ENCODE measurements around the gene PDE9A. TPM values are rescaled to one million over a fixed set of nuclear protein-coding genes. Genes with fewer than 3 reads are reported as not detected.

Gene PDE9A
- polyA plus RNA-seq, 4 donors = 36.2 to 41.7 (median 37.7) TPM

DNA sequence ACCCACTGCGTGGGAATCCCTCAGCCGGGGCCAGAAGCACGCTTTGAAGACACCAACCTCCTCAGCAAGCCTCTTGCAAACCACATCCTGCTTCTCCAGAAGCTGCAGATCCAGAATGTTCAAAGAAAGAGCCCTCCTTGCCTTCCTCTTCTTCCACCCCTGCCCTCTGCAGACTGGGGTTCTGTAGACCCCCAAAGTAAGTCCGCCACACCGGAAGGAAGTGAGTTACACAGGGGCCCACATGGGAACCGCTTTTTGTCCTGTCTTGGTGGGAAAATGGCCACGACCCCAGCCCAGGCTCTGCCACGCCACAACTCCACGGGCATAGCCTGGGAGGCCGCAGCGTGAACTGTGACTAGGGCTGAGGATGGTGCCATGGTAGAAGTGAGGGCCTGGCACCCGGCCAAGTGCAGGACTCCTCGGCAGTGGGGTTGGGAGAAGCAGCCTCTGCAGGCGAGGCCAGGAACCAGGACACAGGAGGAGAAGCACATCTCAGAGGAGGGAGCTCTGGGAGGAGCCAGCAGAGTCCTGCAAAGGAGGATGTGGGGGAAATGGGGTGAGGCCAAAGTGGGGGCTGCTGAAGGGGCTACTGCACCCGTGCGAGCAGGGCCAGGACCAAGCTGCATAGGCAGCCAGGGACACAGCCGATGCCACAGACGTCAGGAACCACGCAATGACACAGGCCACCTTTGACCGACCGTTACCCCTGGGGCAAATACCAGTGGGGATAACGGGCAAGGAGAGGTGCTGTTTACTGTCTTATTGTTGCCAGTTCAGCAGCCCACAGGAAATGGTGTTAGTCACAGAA, 30.9 kb downstream of the PDE9A start:
- no peak for DNase-seq (ENCODE audit: low read depth in 4 of 4, low spot score in 3 of 4)

DNA sequence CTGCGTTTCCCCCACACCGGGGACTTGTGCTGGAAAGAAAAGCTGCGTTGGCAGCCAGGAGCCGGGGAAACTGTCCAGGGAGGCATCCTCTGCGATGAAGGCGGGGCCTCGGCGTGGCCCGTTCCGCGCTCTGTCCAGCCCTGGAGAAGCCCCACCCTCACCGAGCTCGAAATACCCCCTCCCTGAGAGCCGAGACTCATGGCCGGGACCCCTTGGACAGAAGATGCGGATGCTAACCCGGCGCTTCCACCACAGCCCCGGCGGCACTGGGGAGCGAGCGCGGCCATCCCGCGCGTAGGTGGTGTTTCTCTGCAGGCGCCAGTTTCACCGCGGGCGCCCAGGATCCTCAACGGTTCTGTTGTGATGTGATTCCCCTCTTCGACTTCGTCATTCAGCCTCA, 31.6 kb downstream of the PDE9A start:
- no peak for DNase-seq (ENCODE audit: low read depth in 4 of 4, low spot score in 3 of 4)

DNA sequence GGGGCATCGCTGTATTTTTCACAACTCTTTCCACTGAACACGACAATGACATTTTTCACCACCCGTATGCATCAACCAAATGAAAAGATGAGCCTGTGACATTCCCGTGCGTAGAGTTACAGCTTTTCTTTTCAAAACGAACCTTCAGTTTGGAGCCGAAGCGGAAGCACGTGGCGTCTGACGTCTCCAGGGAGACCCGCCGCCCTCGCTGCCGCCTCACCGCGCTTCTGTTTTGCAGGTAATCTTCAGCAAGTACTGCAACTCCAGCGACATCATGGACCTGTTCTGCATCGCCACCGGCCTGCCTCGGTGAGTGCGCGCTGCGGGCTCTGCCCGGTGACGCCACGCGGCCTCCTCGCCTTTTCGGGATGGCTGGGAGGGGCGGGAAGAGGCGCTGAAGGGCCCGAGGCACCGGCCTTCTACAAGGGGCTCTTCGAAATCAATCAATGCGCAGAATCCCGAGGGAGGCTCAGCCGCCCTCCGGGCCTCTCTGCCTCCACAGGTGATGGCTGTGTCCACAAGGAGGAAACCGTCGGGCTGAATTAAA, 32.6 kb downstream of the PDE9A start:
- no peak for DNase-seq (ENCODE audit: low read depth in 4 of 4, low spot score in 3 of 4)

DNA sequence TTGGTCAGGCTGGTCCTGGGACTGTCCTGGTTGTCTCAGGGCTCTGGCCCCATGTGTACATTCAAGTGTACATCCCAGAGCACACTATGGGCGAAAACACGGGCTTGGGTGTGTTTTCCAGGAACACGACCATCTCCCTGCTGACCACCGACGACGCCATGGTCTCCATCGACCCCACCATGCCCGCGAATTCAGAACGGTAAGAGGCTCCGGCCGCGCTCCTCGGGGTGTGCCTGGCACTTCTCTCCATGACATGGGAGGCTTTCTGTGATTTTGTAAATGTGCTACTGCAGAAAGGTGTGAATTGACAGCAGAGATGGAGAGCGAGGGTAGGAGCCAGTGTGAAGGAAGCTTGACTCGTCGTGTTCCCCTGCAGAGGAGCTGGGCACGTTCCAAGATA, 34.4 kb downstream of the PDE9A start:
- no peak for DNase-seq (ENCODE audit: low read depth in 4 of 4, low spot score in 3 of 4)

DNA sequence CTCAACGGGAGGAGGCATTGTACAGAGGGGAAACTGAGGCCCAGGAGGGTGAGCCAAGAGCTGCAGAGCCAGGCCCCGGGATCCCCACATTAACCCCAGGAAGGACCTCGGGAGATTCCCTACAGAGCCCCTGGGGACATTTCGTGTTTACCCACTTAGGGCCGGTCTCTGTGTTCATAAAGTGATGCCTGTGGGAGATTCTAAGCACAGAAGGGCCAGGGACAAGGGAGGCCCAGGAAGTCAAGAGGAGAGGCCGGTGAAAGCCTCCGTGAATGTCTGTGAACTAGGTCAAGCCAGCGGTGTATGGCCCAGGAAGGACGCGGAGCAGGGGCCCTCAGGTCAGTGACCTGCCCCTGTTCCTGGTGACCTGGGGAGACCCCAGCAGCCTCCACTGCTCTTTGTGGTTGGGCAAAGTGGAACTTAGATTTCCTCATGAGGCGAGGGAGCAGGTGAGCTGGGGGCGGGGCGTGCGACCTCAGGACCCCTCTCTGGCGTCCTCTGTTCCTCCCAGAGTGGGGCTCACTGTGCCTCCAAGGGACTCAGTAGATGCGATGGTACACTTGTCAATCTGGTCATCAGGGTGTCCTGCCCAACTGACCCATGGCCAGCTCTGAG, 34.9 kb downstream of the PDE9A start:
- no peak for DNase-seq (ENCODE audit: low read depth in 4 of 4, low spot score in 3 of 4)

DNA sequence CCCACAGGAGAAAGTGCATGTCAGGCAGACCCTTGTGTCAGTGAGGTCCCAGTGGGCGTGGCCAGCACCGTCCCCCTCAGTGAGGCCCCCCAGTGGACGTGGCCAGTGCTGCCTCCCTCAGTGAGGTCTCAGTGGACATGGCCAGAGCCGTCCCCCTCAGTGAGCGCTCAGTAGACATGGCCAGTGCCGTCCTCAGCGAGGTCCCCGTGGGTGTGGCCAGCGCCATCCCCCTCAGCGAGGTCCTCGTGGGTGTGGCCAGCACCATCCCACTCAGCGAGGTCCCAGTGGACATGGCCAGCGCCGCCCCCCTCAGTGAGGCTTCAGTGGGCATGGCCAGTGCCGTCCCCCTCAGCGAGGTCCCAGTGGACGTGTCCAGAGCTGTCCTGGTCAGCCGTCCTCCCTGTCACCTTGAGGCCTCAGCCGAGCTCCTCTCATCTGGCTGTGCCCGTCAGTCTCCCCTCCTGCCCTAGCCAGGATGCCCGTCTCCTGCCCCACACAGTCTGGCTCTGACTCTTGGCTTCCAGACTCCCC, 35.5 kb downstream of the PDE9A start:
- DNase-seq (ENCODE audit: low read depth in 4 of 4, low spot score in 3 of 4) = no peak

DNA sequence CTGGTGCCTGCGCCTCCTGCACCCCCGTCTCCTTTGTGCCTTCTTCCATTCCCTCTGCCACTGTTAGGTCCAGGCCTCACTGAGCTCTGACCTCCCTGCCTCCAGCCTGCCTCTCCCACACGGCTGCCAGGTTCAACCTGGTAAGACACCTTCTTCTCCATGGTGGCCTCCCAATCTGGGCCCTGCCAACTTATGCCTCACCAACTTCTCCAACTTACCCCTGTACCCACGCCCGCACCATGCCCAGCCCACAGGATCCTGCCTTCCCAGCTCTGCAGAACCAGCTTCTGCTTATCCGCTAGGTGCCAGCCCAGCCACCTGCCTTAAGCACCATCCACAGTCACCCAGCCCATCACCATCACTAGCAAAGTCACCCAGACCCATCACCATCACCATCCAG, 37.2 kb downstream of the PDE9A start:
- DNase-seq (ENCODE audit: low read depth in 4 of 4, low spot score in 3 of 4) = no peak

DNA sequence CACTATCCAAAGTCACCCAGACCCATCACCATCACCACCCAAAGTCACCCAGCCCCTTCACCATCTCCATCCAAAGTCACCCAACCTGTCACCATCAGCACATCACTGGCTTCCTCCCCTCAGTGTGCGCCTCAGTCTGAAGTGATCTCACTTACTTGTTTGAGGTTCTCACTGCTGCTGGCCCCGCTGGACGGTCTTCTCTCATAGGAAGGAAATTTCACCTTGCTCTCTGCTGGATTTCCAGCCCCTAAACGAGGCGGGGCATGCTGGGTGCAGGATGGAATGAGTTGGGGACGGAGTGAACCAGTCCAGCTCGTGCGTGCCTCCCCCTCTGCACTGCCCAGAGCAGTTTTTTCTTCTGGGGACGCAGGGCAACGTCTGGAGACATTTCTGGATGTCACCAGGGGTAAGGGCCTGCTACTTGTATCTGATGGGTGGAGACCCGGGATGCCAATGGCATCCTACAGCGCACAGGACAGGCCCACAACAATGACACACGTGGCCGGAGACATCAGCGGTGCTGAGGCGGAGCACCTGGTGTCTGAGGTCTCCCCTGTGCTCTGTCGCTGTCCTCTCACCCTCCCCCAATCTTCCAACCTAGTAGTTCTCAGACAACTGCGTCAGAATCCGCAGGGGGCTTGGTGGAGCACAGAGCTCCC, 38.6 kb downstream of the PDE9A start:
- no peak for DNase-seq (ENCODE audit: low read depth in 4 of 4, low spot score in 3 of 4)

DNA sequence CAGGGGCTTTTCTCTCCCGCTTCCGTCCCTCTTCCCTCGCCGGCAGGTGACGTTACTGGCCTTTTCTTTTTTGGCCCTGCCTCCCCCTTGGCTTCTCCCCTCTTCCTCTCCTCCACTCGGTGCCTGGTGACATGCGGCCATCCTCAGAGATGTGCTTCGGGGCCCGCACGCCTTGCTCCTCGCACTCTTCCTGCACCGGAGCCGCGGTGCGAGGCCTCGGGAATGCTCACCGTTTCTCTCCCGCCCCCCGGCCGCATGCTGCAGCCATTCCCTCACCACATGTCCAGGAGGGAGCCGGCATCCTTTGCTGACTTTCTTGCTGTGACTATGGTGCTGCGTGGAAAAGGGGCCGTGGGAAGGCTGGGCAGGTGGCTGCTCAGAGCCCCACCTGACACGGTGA, 39.3 kb downstream of the PDE9A start:
- no peak for DNase-seq (ENCODE audit: low read depth in 4 of 4, low spot score in 3 of 4)

DNA sequence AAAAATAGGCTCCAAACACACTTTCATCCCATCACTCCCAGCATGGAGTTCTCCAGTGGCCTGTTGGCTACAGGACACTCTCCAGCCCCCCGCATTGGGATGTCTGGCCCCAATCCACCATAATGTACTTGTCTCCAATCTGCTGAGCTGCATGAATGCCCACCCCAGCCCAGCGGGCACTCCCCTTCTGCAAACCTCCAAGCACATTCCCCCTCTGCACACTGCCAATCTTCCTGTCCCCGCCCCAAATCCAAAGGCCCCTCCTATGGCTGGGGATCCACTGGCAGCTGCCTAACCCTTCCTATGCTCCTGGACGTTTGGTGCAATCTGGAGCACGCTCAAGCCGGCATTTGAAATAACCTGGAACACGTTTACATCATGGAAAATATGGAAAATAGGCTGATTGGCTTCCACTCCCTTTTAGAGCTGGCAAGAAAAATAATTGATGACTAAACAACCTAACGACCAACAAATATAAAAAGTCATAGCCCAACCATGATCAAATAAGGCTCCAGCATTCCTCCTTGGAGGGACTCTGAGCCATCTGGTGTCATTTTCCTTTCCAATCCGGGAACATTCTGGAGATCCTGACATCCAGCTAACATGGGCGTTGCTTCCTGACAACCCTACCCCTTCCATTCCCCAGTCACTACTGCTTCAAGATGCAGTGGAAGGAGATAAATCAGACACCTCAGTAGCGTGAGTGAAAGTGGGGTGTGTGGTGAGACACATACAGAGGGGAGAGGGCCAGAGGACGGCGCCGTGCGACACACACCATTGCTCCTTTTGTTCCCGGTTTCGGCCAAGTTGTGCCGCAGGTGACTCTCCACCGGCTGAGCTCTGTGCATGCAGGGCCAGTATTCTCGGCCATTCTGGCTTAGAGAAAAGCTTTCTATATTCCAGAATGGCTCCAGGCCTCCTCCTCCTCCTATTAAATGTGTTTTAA, 41.6 kb downstream of the PDE9A start:
- no peak for DNase-seq (ENCODE audit: low read depth in 4 of 4, low spot score in 3 of 4)

DNA sequence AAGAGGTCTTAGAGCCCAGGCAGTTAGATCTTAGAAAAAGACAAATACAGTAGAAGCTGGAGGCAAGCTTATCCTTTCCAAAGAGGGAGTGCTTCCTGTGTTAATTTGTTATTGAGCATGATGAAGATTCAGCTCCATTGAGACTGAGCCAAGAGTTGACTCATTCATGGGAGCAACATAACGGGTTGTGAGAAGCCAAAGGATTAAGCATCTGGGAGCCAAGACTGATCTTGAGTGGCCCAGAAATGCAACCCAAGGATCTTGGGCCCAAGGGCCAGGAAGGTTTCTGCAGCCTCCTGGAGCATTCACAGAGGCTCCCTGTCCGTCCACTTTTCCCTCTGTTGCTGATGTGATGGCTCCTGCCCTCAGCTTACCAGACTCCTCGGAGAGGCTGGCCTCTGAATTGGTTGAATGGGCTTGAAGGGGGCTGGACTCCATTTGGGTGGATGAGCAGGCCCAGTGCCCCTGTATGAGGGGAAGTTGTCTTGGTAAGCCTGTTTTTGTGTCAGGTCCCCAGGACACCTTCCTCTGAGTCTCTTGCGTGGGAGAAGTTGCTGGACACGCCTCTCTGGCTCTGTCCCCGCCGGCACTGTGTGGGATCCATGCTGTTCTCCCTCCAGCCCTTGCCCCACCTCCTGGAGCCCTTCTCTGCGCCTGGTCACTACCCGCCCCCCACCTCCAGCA, 42.4 kb downstream of the PDE9A start:
- DNase-seq (ENCODE audit: low read depth in 4 of 4, low spot score in 3 of 4) = no peak

DNA sequence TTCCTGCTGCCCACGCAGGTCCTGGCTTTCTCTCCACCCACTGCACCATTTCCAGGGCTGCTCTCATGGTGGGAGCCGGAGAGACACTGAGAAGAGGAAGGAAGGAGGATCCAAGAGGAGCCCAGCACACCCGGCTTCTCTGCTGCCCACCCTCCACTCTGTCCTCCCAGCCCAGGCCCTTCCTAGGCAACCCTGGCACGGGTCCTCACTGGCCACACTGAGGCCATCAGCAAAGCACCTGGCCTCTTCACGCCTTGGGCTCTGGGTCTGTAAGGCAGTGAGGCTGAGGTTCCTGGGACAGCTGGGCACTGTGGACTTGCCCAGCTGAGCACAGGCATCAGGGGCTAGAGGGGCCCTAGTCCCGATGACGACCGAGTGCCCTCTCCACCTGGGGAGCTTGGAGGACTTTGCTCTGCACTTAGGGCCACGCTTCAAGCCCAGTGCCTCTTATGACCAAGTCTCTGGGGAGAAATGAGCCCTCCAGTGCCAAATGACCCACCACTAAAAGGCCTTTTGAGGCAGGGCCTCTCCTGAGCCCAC, 43.1 kb downstream of the PDE9A start:
- no peak for DNase-seq (ENCODE audit: low read depth in 4 of 4, low spot score in 3 of 4)

DNA sequence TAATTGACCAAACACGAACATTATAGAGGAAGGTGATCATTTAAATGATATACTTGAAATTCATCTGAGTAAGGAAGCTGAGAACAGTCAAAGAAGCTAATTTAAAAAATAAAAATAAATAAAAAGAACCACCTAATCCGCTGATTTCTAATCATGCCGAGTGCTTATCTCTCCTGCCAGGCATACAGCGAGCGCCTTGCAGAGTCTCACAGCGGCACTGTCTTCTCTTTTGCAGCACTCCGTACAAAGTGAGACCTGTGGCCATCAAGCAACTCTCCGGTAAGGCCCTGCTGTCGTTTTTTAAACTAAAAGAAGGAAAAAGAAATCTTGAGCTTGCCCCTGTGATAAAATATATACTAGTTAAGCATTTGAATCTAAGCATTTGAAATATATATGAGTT, 45.3 kb downstream of the PDE9A start:
- no peak for DNase-seq (ENCODE audit: low read depth in 4 of 4, low spot score in 3 of 4)

DNA sequence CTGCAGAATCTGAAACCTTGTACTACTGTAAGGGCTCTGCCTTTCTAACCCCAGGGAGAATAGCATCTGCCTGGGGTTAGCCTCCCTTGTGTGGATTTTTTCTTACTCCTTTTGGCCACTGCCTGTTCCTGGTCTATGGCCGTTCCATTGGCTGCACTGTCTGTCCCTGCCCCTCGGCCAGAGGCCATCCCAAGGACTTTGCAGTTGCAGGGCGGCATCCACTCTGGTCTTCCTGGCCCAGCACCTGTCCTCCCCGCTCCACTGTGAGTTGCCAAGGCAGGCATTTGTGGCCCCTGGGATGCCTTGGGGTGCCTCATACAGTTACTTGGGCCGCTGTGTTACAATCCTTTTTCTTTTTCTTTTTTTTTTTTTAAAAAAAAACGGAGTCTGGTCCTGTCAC, 45.8 kb downstream of the PDE9A start:
- DNase-seq (ENCODE audit: low read depth in 4 of 4, low spot score in 3 of 4) = no peak

DNA sequence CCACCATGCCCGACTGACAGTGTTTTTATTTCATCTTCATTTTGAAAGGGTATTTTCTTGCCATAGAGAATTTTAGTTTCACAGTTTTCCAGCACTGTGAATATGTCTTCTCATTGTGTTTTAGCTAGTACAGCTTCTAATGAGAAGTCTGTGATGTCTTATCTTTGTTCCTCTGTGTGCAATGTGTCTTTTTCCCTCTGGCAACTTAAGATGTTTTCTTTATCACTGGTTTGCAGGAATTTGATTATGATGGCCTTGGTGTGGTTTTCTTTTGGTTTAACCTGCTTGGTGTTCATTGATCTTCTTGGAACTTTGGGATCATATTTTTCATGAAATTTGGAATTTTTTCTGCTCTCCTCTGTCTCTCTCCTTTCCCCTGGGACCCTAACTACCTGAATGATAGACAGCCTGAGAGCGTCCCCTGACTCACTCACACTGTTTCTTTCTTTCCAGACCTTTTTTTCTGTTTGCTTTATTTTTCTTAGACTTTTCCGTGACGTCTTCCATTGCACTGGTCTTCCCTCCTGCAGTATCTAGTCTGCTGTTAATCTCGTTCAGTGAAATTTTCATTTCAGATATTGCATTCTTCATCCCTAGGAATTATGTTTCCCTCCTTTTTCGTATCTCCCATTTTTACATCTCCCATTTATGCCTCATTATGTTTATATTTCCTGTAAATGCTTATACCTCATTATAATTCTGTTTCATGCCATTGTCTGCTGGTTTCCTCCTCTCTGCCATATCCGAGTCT, 48.5 kb downstream of the PDE9A start:
- no peak for DNase-seq (ENCODE audit: low read depth in 4 of 4, low spot score in 3 of 4)

DNA sequence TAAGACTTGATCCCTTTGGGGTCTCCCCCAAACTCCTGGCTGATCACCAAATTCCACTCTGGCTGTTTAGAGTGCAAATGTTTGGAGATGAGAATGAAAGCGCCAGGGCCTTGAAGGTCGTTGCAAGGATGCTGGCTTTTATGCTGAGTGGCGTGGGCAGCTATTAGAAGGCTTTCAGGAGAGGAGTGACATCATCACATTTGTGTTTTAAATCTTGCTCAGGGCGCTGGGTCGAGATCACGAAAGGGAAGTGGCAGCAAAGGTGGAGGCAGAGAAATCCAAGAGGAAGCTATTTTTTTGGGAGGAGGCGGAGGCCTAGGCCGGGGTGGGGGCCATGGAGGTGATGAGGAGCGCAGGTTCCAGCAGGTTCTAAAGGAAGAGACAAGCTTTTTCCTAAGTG, 49.3 kb downstream of the PDE9A start:
- no peak for DNase-seq (ENCODE audit: low read depth in 4 of 4, low spot score in 3 of 4)

DNA sequence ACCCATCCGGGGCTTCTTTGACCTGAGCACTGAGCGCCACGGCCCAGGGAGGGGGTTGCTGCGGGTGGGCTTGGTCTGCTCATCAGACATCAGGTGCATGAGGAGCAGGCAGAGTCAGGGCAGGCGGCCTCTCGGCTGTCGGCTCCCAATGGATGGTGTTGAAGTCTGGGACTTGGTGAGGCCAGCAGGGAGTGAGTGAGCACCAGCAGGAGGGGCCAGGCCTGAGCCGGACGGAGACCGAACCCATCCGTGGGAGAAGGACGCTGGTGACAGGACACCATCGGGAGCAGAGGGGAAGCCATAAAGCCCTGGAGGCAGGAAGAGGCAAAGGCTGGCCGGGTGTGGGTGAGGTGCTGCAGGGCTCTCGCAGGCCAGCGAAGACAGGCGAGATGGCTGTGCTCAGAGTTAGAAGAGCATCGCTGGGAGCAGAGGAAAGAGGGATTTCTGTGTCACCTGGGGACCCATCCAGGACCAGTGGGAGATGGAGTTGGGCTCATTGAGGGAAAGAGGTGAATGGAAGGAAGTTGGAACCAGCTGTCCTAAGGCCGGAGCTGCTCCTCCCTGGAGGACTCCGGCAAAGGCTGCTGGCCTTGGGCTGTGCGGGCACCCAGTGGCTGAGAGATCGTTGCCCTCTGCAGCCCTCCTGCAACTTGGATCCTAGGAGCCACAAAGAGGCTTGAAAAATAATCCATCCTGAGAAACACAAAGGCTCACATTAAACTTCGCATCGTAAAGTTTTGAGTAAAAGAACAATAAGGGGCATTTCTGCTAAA, 49.9 kb downstream of the PDE9A start:
- no peak for DNase-seq (ENCODE audit: low read depth in 4 of 4, low spot score in 3 of 4)

DNA sequence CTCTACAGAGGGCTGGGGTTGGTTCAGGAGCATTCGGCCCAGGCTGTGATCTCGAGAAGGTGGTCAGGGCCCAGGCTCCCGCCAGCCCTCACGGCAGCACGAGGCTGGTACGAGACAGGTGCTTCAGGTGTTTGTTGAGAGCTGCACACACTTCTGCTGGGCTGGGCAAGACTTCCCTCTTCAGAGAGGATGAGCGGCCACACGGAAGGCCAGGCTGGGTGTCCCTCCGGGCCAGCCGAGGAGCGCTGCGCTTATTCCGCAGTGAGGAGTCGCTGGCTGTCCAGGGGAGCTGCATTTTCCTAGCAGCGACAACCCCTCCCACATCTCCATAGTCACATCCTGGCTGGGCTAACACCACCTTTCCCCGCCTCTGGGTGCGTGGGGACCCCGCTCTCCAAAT, 50.5 kb downstream of the PDE9A start:
- no peak for DNase-seq (ENCODE audit: low read depth in 4 of 4, low spot score in 3 of 4)
